ENCODE measurements around the gene SLC16A11.

DNA sequence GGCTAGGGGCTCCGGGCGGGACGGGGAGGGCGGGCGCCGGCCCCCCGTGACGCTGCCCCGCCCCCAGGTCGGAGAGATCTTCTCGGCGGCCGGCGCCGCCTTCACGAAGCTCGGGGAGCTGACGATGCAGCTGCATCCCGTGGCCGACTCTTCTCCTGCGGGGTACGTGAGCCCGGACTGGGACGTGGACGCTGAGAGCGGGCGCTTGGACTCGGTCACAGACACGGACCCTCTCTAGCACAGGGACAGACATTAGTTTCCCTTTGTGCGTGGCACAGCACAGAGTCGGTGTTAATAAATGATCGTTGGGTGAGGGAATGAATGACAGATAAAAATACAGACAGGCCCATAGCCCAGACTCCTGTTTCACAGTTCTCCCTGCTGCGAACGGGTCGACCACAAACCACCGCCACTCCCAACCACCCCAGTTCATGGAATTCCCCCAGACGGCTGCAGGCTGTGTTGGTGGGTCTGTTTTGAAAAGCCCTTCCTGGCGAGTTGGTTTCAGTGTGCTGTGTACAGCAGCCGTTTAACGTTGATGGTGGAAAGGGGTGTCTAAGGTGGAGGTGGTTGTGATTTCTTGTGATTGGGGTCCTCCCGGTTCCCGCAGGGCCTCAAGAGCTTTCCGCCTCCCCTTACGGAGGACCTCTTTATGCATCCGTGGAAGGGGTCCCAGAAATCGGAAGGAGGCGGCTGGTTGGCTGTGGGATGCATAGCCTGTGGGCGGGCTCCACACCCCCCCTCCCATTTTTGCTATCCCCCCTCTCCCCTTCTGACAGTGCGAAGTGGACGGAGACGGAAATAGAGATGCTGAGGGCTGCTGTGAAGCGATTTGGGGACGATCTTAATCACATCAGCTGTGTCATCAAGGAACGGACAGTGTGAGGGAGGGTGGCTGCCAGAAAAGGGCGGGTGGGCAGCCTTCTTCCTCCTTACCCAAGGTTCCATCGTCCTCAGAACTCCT lies 28.6 kb downstream of the SLC16A11 start:
- TF ChIP-seq EP300 (IDR thresholded peaks at IDR 0.05; ENCODE audit: low read depth) (no peak), POLR2AphosphoS5 (IDR thresholded peaks at IDR 0.05) (peak in 2 of 3 donors; percentile 48 to 69), CTCF (IDR thresholded peaks at IDR 0.05) (no peak), POLR2A (IDR thresholded peaks at IDR 0.05) (no peak)
